Measurements from ENCODE around the gene MAP3K14. TPM values are rescaled to one million over a fixed set of nuclear protein-coding genes. Genes with fewer than 3 reads are reported as not detected.
"Not testable (repeated sequence)": the region's sequence is repeated elsewhere in the genome, so short reads cannot be mapped to it uniquely, and the experiment has no call there.

The MAP3K14 gene
- total RNA-seq, 1 donor from 2014 or later = 9.8 TPM

GRCh38 chr17:45306623-45307022 lies 10.2 kb downstream of the MAP3K14 start:
- no peak for TF ChIP-seq CTCF (IDR thresholded peaks at IDR 0.05; ENCODE audit: unreplicated experiment)
- peaks cover 10% of the 10 kb centered on the region for H3K36me3 Mint-ChIP-seq
- no peak overlapping the region for H3K4me3 Mint-ChIP-seq
- H3K4me1 Mint-ChIP-seq = peaks cover 18% of the 10 kb centered on the region
- DNase-seq (ENCODE audit: low spot score in 2 of 2, unreplicated experiment in 2 of 2) = no peak
- H3K27me3 Mint-ChIP-seq (ENCODE audit: low read depth) = no peaks in the 10 kb centered on the region
- H3K9me3 Mint-ChIP-seq = no peaks in the 10 kb centered on the region
- H3K27ac Mint-ChIP-seq = no peak overlapping the region

- no peak overlapping the region for H3K27ac Mint-ChIP-seq
- no peak for TF ChIP-seq CTCF (IDR thresholded peaks at IDR 0.05; ENCODE audit: unreplicated experiment)
- H3K4me3 Mint-ChIP-seq = no peak overlapping the region
- no peak for DNase-seq (ENCODE audit: low spot score in 2 of 2, unreplicated experiment in 2 of 2)
- peaks cover 10% of the 10 kb centered on the region for H3K36me3 Mint-ChIP-seq
- no peaks in the 10 kb centered on the region for H3K27me3 Mint-ChIP-seq (ENCODE audit: low read depth)
- H3K4me1 Mint-ChIP-seq = peaks cover 12% of the 10 kb centered on the region
- H3K9me3 Mint-ChIP-seq = no peaks in the 10 kb centered on the region
These were observed 10.7 kb downstream of the MAP3K14 start for GRCh38 chr17:45306094-45306493.

- peaks cover 9% of the 10 kb centered on the region for H3K4me1 Mint-ChIP-seq
- H3K36me3 Mint-ChIP-seq = peaks cover 10% of the 10 kb centered on the region
- H3K27ac Mint-ChIP-seq = no peak overlapping the region
- no peak for DNase-seq (ENCODE audit: low spot score in 2 of 2, unreplicated experiment in 2 of 2)
- no peak overlapping the region for H3K4me3 Mint-ChIP-seq
- TF ChIP-seq CTCF (IDR thresholded peaks at IDR 0.05; ENCODE audit: unreplicated experiment) = no peak
- no peaks in the 10 kb centered on the region for H3K9me3 Mint-ChIP-seq
- H3K27me3 Mint-ChIP-seq (ENCODE audit: low read depth) = no peaks in the 10 kb centered on the region
These were observed 11.2 kb downstream of the MAP3K14 start for GRCh38 chr17:45305530-45306087.

- Mint-ChIP-seq H3K4me3 (no peak overlapping the region), H3K36me3 (peaks cover 6% of the 10 kb centered on the region), H3K27ac (peak overlapping the region; percentile 55), H3K4me1 (peaks cover 25% of the 10 kb centered on the region), H3K27me3 (ENCODE audit: low read depth) (no peaks in the 10 kb centered on the region), H3K9me3 (no peaks in the 10 kb centered on the region)
- DNase-seq (ENCODE audit: low spot score in 2 of 2, unreplicated experiment in 2 of 2) = no peak
- no peak for TF ChIP-seq CTCF (IDR thresholded peaks at IDR 0.05; ENCODE audit: unreplicated experiment)
These were observed 14.1 kb downstream of the MAP3K14 start for GRCh38 chr17:45302649-45303173.

- H3K4me3 Mint-ChIP-seq; H3K27me3 Mint-ChIP-seq (ENCODE audit: low read depth); H3K36me3 Mint-ChIP-seq; DNase-seq (ENCODE audit: low spot score in 2 of 2, unreplicated experiment in 2 of 2); H3K27ac Mint-ChIP-seq; H3K9me3 Mint-ChIP-seq: not testable (repeated sequence)
- H3K4me1 Mint-ChIP-seq = peaks cover 21% of the 10 kb centered on the region
These were observed 14.6 kb downstream of the MAP3K14 start for GRCh38 chr17:45302220-45302619.

GRCh38 chr17:45301674-45302073 lies 15.1 kb downstream of the MAP3K14 start:
- Mint-ChIP-seq H3K36me3 (peaks cover 6% of the 10 kb centered on the region), H3K4me1 (peaks cover 24% of the 10 kb centered on the region), H3K27me3 (ENCODE audit: low read depth) (no peaks in the 10 kb centered on the region), H3K9me3 (no peaks in the 10 kb centered on the region), H3K27ac (no peak overlapping the region), H3K4me3 (no peak overlapping the region)
- DNase-seq (ENCODE audit: low spot score in 2 of 2, unreplicated experiment in 2 of 2) = no peak
- TF ChIP-seq CTCF (IDR thresholded peaks at IDR 0.05; ENCODE audit: unreplicated experiment) = no peak
